NOMO-1 (cell line): Measurements from ENCODE around the gene PCP2.
A peak's percentile ranks its signal among the peaks of the same experiment; 100 is the strongest.

Experiments
- DNase-seq, 2 experiments: peaks; one replicate each; lab custom pipeline; 2025; ENCODE audit not compliant: unreplicated experiment in 2 of 2; lab: John Stamatoyannopoulos, UW

Gene PCP2

GRCh38 chr19:7640803-7641202 is 7.3 kb upstream of the PCP2 start:
- DNase-seq, result no peak

DNA sequence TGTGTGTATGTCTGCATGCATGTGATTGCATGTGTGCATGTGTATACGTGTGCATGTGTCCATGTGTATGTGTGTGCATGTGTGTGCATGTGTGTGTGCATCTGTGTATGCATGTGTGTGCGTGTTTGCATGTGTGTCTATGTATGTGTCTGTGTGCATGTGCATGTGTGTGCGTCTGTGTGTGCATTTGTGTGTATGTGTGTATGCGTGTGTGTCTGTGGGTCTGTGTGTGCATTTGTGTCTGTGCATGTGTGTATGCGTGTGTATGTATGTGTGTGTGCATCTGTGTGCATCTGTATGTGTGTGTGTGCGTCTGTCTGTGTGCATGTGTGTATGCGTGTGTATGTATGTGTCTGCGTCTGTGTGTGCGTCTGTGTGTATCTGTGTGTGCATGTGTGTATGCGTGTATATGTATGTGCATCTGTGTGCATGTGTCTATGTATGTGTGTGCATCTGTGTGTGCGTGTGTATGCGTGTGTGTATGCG is 6.4 kb upstream of the PCP2 start:
- no peak for DNase-seq

DNA sequence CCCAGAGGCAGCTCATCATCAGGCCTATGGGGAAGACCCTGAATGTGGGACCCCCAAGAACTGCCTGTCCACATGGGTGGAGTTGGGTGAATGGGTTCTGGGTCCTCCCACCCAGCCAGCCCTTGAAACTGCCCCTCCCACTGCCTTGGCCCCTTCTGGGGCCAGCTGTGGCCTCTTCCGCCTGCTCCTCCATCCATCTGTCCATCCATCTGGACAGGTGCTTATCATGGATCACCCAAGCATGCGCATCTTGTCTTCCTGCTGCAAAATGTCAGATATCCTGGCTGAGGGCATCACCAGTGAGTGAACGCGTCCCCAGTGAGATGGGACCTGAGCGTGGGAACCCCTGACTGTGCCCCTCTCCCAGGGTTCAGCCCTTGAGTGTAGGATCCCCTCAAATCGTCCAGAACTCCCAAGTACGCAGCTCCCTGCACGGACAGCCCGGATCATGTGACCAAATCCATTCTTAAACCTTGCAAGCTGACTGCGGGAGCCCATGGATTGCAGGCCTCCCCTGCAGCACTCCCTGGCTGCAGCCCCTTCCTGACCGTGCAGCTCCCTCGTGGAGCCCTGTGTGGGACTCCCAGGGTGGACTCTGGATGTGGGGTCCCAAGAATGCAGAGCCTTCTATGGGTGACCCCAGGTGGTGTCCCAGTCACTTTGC is 5.4 kb upstream of the PCP2 start:
- no peak for DNase-seq

DNA sequence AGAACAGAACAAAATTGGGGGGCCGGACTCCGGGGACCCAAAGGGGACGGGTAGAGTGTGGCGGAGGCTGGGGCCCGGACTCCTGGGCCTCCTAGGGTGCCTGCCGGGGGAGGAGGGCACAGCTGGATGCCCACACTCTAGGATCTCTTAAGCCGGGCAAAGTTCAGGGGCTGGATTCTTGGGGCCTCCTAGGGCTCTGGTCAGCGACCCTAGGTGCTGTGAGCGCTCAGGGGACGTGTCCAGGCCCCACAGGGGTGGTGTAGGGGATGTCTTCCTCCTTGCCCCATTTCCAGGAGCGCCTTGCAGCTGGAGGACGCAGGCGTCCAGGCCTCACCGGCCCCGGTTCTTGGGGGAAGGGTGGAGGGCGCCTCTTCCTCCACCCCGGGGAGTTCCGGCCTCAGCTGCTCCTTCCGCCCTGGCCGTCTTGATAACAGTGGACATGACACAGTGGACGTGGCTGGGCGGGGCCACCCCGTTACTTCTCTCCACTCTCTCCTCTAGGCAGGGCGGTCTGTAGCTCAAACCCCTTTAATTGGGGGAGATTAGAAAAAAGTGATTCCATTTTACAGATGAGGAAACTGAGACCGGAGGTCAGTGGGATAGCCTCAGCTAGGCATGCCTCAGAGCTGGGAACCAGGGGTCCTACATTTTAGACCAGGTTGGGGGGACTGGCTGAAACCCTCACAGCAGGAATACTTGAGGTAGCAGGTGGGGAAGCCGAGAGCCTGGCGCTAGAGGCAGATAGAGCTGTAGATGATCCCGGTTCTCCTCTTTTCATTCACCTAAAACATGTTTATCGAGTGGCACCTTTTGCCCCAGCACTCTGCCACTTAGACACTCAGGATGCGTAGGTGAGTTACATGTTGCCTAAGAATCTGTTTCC is 4.1 kb upstream of the PCP2 start:
- DNase-seq, result peak; percentile 19 to 26

- DNase-seq, result peak; percentile 52 to 81
Measured at GRCh38 chr19:7636691-7637373, 3.3 kb upstream of the PCP2 start, which contains the start of gene STXBP2. TSS of gene STXBP2 (plus strand) at chr19:7637110. CDS start at chr19:7637150, 40 bp downstream.

- peak in 1 of 2 experiments; percentile 40 for DNase-seq
Measured at GRCh38 chr19:7636317-7636690, 2.8 kb upstream of the PCP2 start.

DNA sequence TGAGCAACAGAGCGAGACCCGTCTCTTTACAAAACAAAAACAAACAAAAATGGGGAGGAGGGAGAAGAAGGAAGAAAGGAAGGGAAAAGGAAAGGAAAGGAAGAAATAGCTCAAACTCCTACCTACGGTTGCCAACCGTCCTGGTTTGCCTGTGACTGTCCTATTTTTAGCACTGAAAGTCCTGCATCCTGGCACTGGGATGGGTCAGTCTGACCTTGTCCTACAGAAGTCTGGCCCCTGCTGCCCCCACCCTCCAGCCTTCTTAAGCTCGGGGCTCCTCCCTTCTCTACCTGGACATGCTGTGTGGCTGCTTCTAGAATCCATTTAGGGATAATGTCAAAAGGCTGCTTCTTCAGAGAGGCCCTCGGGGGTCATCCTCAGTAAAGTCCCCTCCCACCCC is 2.2 kb upstream of the PCP2 start:
- no peak for DNase-seq

DNA sequence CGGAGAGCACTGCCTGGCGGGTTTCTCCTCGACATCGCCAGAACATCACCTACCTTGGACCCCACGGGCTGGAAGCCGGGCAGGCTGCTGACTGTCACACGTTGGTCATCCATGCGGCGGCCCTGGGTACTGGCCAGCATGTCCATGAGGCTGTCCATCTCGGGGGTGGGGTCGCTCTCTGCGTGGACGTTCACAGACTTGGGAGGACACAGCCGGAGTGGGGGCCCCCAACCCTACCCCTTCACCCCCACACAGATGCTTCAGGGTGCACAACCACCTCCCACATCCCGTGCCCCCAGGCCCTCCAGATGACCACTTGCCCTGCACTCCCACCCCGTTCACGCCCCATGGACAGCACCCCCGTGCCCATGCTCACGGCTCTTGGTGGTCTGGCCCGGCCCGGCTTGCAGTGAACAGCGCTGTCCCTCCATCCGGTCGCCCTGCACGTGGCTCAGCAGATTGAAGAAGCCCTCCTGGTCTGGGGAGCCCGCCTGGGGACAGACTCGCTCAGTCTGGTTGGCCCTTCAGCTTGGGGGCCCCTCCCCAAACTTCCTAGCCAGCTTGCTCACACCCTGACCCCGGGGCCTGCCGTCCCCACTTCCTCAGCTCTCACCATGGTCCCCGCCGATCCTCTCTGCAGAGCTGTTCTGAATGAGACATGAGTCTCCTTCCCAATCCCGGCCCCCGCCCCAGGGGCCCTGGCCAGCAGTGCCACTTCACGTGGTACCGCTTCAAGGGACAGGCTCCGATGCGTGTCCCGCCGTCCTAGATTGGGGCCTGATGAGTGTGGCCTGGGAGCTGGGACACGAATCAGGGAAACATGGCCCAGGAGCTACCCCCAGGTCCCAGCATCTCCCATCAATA is 947 bp downstream of the PCP2 start:
- DNase-seq, result no peak

DNA sequence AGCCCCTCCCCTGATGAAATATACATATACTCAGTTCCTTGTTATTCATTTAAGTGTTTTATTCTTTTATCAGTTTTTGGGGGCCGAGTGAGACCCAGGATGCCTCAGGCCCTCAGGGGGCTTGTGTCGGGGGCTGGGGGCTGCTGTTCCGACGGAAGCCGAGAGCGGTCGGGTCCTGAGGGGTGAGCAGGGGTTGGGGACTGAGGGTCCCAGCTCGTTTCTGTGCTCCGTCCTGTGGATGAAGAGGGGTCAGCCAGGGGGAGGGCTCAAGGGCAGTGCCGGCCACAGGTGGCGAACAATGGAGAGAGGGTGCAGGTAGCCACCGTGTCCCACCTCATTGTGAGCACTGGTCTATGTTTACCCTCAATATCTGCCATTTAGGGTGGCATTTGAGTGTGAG is 1.9 kb downstream of the PCP2 start:
- DNase-seq, result no peak

GRCh38 chr19:7629347-7630054 is 4.0 kb downstream of the PCP2 start, which contains the start of the genes PET100 and XAB2:
TSS of gene PET100 (plus strand) at chr19:7629793. CDS start at chr19:7629834, 41 bp downstream.
TSS of gene XAB2 (minus strand) at chr19:7629545. CDS start at chr19:7629527, 18 bp downstream.
- DNase-seq, result peak; percentile 98 to 99

- no peak for DNase-seq
Measured at GRCh38 chr19:7628589-7629311, 4.8 kb downstream of the PCP2 start.

DNA sequence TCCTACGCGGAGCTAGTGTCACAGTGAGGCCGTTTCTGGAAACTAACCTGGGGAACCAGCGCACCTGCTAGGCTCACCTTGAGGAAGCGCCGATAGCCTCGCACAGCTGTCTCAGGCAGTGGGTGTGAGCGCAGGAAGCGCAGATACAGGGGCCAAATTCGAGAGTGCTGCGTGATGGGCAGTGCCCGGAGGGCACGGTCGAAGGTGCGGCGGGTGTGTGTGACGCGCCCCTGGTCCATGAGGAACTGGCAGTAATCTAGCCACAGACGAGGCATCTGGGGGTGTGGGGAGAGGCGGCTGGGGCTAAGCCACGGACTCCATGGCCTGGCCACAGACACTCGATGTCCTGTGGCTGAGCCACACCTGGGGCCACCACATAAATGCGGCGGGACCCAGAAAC is 6.4 kb downstream of the PCP2 start:
- DNase-seq, result no peak

DNA sequence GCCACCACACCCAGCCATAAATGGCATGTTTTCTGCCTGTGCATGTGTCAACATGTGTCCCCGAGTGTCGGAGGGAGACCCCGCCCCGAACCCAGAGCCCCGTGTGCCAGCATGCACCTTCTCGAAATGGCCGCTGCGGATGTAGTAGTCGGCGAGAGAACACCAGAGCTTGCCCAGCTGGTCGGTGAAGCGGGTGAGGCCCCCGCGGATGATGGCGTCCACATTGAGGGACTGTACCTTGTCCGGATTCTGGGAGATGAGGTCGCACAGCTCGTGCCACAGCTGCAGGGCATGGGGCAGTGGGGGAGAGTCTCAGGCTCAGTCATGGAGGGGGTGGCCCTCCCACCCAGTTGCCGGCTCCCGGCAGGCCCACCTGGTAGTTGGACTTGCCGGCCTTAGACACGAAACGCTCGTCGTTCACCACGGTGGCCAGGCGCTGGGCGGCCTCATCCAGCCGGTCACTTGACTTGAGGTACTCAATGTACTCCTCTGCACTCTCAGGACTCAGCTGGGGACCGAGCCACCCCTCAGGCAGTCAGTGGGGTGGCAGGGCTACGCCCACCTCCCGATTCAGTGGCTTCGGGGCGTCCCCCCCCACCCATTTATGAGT is 7.7 kb downstream of the PCP2 start:
- no peak for DNase-seq

- no peak for DNase-seq
Measured at GRCh38 chr19:7624810-7625209, 8.7 kb downstream of the PCP2 start.

GRCh38 chr19:7623725-7624603 is 9.6 kb downstream of the PCP2 start:
- no peak for DNase-seq

DNA sequence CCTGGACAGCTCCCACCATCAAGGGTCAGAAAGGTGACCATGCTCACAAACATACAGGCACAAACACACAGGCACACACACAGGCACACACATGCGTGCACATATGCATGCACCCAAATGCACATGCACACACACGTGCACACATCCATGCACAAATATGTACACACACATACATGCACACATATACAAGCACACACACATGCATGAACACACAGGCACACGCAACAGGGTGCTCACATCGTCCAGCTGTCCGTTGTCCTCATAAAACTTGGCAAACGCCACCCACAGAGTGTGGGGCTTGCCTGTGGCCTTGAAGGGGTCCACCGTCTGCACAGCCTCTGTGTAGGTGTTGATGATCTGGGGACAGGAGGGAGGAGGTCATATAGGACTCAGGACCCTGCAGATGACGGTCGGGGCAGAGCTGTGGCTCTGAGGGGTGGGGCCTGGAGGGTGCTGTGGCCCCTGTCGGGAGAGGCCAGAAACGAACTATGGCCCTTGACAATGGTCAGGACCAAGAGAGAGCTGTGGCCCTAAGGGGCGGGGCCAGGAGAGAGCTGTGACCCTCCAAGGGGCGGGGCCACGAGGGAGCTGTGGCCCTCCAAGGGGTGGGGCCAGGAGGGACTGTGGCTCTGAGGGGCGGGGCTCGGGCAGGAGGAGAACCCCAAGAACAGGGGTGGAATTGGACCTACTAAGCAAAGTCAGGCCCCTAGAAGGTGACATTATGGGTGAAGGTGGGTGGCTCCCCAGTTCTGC is 10.4 kb downstream of the PCP2 start:
- no peak for DNase-seq
